ENCODE measurements around the gene WEE2. TPM values are rescaled to one million over a fixed set of nuclear protein-coding genes. Genes with fewer than 3 reads are reported as not detected.

WEE2 gene
- total RNA-seq, 1 donor from 2014 or later, result 0.33 TPM

DNA sequence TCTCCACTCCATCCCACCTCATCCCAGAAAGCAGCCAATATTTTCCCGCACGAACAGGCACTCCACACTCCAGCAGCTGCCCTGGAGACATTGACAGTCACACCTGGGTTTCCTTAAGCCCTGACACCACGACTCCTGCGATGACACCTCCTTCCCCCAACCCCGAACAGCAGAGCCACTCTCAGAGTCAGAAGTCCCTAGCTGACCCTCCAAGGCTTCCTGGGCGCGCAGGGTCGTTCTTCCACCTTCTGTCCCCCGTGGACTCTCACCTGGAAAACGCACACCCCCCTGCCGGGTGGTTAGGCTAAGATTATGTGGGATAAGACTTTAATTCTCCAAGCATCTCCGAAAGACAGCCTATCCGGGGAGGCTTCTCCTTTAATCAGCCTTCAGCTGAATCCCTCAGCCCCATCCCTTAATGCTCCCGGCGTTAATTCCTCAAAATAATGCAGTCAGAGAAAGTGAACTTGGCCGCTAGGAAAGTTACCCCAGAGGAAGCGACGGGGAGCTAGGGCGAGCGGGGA, 7.2 kb upstream of the WEE2 start:
- H3K9me3 Mint-ChIP-seq (ENCODE audit: unreplicated experiment), result no peaks in the 10 kb centered on the region
- H3K27me3 Mint-ChIP-seq (ENCODE audit: unreplicated experiment), result peaks cover 11% of the 10 kb centered on the region
- peak overlapping the region; percentile 67 for H3K27ac Mint-ChIP-seq (ENCODE audit: unreplicated experiment)
- H3K36me3 Mint-ChIP-seq (ENCODE audit: low read depth, unreplicated experiment), result peaks cover 4% of the 10 kb centered on the region
- H3K4me3 Mint-ChIP-seq (ENCODE audit: unreplicated experiment), result peak overlapping the region; percentile 89
- TF ChIP-seq CTCF (IDR thresholded peaks at IDR 0.05; ENCODE audit: unreplicated experiment), result no peak
- DNase-seq (ENCODE audit: low spot score), result no peak
- H3K4me1 Mint-ChIP-seq (ENCODE audit: unreplicated experiment), result peaks cover 76% of the 10 kb centered on the region

DNA sequence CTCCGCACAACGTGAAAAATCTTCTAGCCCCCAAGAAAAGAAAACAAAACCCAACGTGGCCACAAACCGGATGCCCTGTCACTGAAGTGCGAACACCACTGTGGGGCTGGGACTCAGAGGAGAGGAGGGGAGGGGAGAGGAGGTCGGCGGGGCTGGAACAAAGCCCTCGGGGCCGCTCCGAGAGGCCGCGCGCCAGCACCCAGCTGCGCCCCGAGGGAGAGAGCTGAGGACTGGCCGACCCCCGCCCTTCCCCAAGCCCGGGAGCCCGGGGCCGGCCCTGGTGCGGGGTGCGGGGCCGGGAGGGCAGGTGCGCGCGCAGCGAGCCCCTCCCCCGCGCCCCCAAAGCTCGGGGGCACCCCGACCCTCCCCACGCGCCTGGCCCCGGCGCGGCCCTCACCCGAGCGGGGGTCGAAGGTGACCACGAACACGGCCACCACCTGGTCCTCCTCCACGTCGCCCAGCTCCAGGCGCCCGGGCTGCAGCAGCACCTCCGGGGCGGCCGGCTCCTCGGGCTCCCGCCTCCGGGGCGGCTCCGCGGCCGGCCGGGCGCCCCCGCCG, 6.6 kb upstream of the WEE2 start:
- Mint-ChIP-seq H3K27me3 (ENCODE audit: unreplicated experiment) (peaks cover 8% of the 10 kb centered on the region), H3K4me3 (ENCODE audit: unreplicated experiment) (peak overlapping the region; percentile 89), H3K36me3 (ENCODE audit: low read depth, unreplicated experiment) (peaks cover 4% of the 10 kb centered on the region), H3K27ac (ENCODE audit: unreplicated experiment) (no peak overlapping the region), H3K4me1 (ENCODE audit: unreplicated experiment) (peaks cover 69% of the 10 kb centered on the region), H3K9me3 (ENCODE audit: unreplicated experiment) (no peaks in the 10 kb centered on the region)
- peak; percentile 39 for DNase-seq (ENCODE audit: low spot score)
- TF ChIP-seq CTCF (IDR thresholded peaks at IDR 0.05; ENCODE audit: unreplicated experiment), result no peak

DNA sequence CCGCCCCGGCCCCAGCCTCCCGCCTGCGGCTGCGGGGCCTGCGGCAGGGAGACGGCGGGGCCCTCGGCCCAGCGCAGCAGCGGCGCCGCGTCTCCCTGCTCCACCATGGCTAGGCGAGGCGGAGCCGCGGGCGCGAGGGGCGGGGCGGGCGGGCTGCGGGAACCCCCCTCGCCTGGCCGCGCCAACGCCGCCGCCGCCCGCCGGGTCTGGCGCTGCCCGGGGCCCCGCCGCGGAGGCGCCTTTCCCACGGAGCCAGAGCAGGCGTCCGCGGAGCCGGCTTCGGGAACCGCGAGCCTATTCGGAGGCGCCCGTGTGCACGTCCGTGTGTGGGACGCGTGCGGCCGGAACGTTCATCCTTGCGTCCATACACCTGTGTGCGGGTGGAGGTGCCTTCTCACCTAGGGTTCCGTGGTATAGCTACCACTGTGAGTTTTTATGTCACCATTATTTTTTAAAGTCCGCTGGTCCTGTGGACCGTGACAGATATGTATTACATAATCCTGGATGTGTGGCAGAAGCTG, 6.0 kb upstream of the WEE2 start, which contains the start of gene DENND11:
TSS of gene DENND11 (minus strand) at position 120 of the 521 bp plus-strand sequence. CDS start at position 107, 13 bp downstream.
- DNase-seq (ENCODE audit: low spot score), result peak; percentile 53
- H3K27ac Mint-ChIP-seq (ENCODE audit: unreplicated experiment), result peak within 1 kb of the TSS; percentile 67
- peak within 1 kb of the TSS; percentile 89 for H3K4me3 Mint-ChIP-seq (ENCODE audit: unreplicated experiment)
- H3K36me3 Mint-ChIP-seq (ENCODE audit: low read depth, unreplicated experiment), result peaks cover 4% of the 10 kb centered on the region
- H3K4me1 Mint-ChIP-seq (ENCODE audit: unreplicated experiment), result peaks cover 68% of the 10 kb centered on the region
- TF ChIP-seq CTCF (IDR thresholded peaks at IDR 0.05; ENCODE audit: unreplicated experiment), result no peak
- no peaks in the 10 kb centered on the region for H3K9me3 Mint-ChIP-seq (ENCODE audit: unreplicated experiment)
- peaks cover 8% of the 10 kb centered on the region for H3K27me3 Mint-ChIP-seq (ENCODE audit: unreplicated experiment)

DNA sequence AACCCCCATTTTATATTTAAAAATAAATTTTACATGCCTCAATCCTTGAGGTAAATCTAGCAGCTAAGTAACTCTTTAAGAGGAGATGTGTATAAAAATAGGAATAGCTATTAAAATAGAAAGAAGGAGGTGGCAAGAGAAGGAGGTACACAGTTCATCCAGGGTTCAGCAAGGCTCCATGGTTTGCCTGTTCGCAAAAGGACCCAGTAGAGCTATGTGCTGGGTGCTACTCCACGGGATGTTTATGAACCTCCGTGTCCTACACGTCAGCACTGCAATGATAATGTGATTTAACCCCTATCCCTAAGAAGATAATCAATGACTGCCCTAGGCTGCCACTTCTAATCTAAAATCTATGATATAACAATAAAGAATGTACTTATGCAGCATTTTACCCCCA, 5.3 kb upstream of the WEE2 start:
- DNase-seq (ENCODE audit: low spot score), result no peak
- H3K4me3 Mint-ChIP-seq (ENCODE audit: unreplicated experiment), result peak overlapping the region; percentile 76
- H3K9me3 Mint-ChIP-seq (ENCODE audit: unreplicated experiment), result no peaks in the 10 kb centered on the region
- H3K4me1 Mint-ChIP-seq (ENCODE audit: unreplicated experiment), result peaks cover 62% of the 10 kb centered on the region
- no peak overlapping the region for H3K27ac Mint-ChIP-seq (ENCODE audit: unreplicated experiment)
- peaks cover 8% of the 10 kb centered on the region for H3K27me3 Mint-ChIP-seq (ENCODE audit: unreplicated experiment)
- H3K36me3 Mint-ChIP-seq (ENCODE audit: low read depth, unreplicated experiment), result peaks cover 8% of the 10 kb centered on the region
- no peak for TF ChIP-seq CTCF (IDR thresholded peaks at IDR 0.05; ENCODE audit: unreplicated experiment)

DNA sequence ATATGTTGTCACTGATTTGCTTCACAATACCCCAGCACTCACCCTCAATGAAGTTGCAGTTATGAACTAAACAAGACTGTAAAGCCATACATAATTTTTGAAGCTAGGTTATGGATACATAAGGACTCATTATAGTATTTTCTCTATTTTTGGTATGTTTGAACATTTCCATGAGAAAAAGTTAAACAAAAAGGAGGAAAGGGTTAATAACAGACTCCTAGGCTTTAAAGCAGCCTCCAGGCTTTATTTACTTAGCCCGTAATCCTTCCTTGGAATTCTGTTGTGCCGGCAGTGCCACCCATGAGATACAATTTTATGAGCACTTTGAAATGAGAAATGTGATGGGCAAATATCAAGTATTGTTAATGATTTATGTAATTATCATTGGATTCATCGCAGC, 4.0 kb upstream of the WEE2 start:
- DNase-seq (ENCODE audit: low spot score), result no peak
- H3K27ac Mint-ChIP-seq (ENCODE audit: unreplicated experiment), result peak overlapping the region; percentile 38
- H3K27me3 Mint-ChIP-seq (ENCODE audit: unreplicated experiment), result peaks cover 8% of the 10 kb centered on the region
- no peak for TF ChIP-seq CTCF (IDR thresholded peaks at IDR 0.05; ENCODE audit: unreplicated experiment)
- no peak overlapping the region for H3K4me3 Mint-ChIP-seq (ENCODE audit: unreplicated experiment)
- peaks cover 49% of the 10 kb centered on the region for H3K4me1 Mint-ChIP-seq (ENCODE audit: unreplicated experiment)
- H3K36me3 Mint-ChIP-seq (ENCODE audit: low read depth, unreplicated experiment), result peaks cover 8% of the 10 kb centered on the region
- no peaks in the 10 kb centered on the region for H3K9me3 Mint-ChIP-seq (ENCODE audit: unreplicated experiment)

All from endothelial cell (in vitro differentiated cells).